H1 (cell line): ENCODE measurements around the gene KRT78. TPM values are rescaled to one million over a fixed set of nuclear protein-coding genes. Genes with fewer than 3 reads are reported as not detected.

Experiments used
- HDAC6 ChIP-seq: IDR thresholded peaks from one replicate; pipeline ENCODE4 v1.7.1; 2012; ENCODE audit warnings: low read depth, mild to moderate bottlenecking, inconsistent platforms, low read length, moderate library complexity
- RBBP5 ChIP-seq: IDR thresholded peaks from 2 replicates; pipeline ENCODE4 v1.7.1; 2012; ENCODE audit warnings: low read depth, mild to moderate bottlenecking, inconsistent platforms, low read length, moderate library complexity, borderline replicate concordance
- TBP ChIP-seq: IDR thresholded peaks from 2 replicates; pipeline ENCODE4 v1.6.1; 2011; ENCODE audit warnings: low read depth, low read length, improper control_type of control experiment
- polyA plus RNA-seq, 7 experiments: library from polyadenylated mRNA; depleted of rRNA in 3 of 7; stranded (reverse) in 5 of 7; unstranded in 2 of 7; fragments of >200 nt in 5 of 7; fragments of 200-250 nt in 2 of 7; gene quantifications; 1 replicate in 5 of 7; 2 replicates in 1 of 7; 4 replicates in 1 of 7; pipeline versions ENCODE4 v1.2.1 to v1.2.3, GENCODE V29; 2011 to 2013; ENCODE audit warnings: missing spikeins in 2 of 7, mixed read lengths in 2 of 7
- total RNA-seq: library from RNA; stranded (reverse); fragmentation: NEBNext Ultra II Directional; extraction: Animal tissue kit (Norgen Biotek cat#: 25700); gene quantifications from 2 replicates; pipeline ENCODE4 v1.2.1, GENCODE V29; 2021

Gene KRT78
- total and polyA plus RNA-seq, 2 of the 8 experiments (the other 6 are each of a cell fraction or from before 2014, with no cell fraction given): not detected

- TF ChIP-seq HDAC6 (no peak), TBP (no peak), RBBP5 (no peak)
- TF ChIP-seq, all 59 proteins: peak for 0
Observed at GRCh38 chr12:52828156-52828555, 20.6 kb downstream of the KRT78 start (continued).
